Measurements from ENCODE around the gene GLTP.

Gene GLTP

GRCh38 chr12:109810954-109811623 is 69.3 kb downstream of the GLTP start:
- no peak for TF ChIP-seq BACH2 (CRISPR knock-in tag; IDR thresholded peaks at IDR 0.05; ENCODE audit: borderline replicate concordance)
- no peak for TF ChIP-seq TOX (CRISPR knock-in tag; IDR thresholded peaks at IDR 0.05; ENCODE audit: borderline replicate concordance)
- no peak for TF ChIP-seq OSR1 (CRISPR knock-in tag; IDR thresholded peaks at IDR 0.05)
- TF ChIP-seq ZNF8 (CRISPR knock-in tag; IDR thresholded peaks at IDR 0.05) = no peak
- no peak for TF ChIP-seq TCF4 (CRISPR knock-in tag; IDR thresholded peaks at IDR 0.05; ENCODE audit: borderline replicate concordance)
- TF ChIP-seq CREB5 (CRISPR knock-in tag; IDR thresholded peaks at IDR 0.05; ENCODE audit: low read depth) = no peak
- TF ChIP-seq ZFP3 (CRISPR knock-in tag; IDR thresholded peaks at IDR 0.05) = no peak
- no peak for TF ChIP-seq CSRNP3 (CRISPR knock-in tag; IDR thresholded peaks at IDR 0.05)
- no peak for TF ChIP-seq TSHZ2 (CRISPR knock-in tag; IDR thresholded peaks at IDR 0.05)
- no peak for TF ChIP-seq PATZ1 (CRISPR knock-in tag; IDR thresholded peaks at IDR 0.05; ENCODE audit: borderline replicate concordance)
- TF ChIP-seq ARNTL (CRISPR knock-in tag; IDR thresholded peaks at IDR 0.05; ENCODE audit: borderline replicate concordance, low read depth) = no peak
- no peak for TF ChIP-seq CSDC2 (CRISPR knock-in tag; IDR thresholded peaks at IDR 0.05)
- ATAC-seq = no peak

- no peak for TF ChIP-seq ZFP30 (CRISPR knock-in tag; IDR thresholded peaks at IDR 0.05)
- TF ChIP-seq TCF4 (CRISPR knock-in tag; IDR thresholded peaks at IDR 0.05; ENCODE audit: borderline replicate concordance) = no peak
- TF ChIP-seq ESRRG (CRISPR knock-in tag; IDR thresholded peaks at IDR 0.05) = no peak
- no peak for TF ChIP-seq TOX (CRISPR knock-in tag; IDR thresholded peaks at IDR 0.05; ENCODE audit: borderline replicate concordance)
- TF ChIP-seq ZFP3 (CRISPR knock-in tag; IDR thresholded peaks at IDR 0.05) = no peak
- TF ChIP-seq PATZ1 (CRISPR knock-in tag; IDR thresholded peaks at IDR 0.05; ENCODE audit: borderline replicate concordance) = no peak
- TF ChIP-seq TSHZ2 (CRISPR knock-in tag; IDR thresholded peaks at IDR 0.05) = no peak
- TF ChIP-seq CSDC2 (CRISPR knock-in tag; IDR thresholded peaks at IDR 0.05) = no peak
- TF ChIP-seq SNAI2 (CRISPR knock-in tag; IDR thresholded peaks at IDR 0.05) = no peak
Measured at GRCh38 chr12:109808876-109809646, 71.3 kb downstream of the GLTP start.

More at GRCh38 chr12:109808876-109809646, 71.3 kb downstream of the GLTP start:
- ATAC-seq = no peak

All from SK-N-SH treated with all-trans-retinoic acid at 6 μM for 48 hours (cell line).